Measurements from ENCODE around the gene CD28.
"Not testable (repeated sequence)": the region's sequence is repeated elsewhere in the genome, so short reads cannot be mapped to it uniquely, and the experiment has no call there.

The CD28 gene

DNA sequence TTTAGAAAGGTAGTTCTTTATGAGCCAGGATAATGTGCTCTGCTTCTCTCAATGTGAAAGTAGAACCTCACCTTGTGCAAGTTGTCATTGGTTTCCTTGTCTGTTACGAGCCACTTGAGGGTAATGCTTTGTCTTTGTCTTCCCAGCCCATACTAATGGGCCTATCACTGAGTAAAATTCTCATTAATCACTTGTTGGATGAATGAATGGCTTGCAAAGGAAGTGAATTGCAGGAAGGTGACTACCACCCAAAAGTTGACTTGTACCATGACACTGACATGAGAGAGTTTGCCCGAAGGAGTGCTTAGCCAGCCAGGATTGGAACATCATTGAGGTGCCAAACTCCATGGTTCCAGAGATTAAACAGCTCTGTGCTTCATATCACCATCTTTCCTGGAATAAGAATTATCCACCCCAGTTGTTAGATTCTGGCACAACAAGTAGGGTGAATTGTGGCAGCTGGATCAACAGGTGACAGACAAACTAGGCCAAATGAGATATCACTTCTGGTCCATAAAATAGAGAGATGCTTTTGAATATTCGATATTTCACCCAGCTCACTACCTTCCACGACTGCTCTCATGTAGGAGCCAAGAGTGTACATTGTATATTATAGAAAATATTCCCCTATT is 20.5 kb upstream of the CD28 start:
- in situ Hi-C loops (cut with HindIII; ENCODE audit: low sequenced_read_pairs): no loop called here

DNA sequence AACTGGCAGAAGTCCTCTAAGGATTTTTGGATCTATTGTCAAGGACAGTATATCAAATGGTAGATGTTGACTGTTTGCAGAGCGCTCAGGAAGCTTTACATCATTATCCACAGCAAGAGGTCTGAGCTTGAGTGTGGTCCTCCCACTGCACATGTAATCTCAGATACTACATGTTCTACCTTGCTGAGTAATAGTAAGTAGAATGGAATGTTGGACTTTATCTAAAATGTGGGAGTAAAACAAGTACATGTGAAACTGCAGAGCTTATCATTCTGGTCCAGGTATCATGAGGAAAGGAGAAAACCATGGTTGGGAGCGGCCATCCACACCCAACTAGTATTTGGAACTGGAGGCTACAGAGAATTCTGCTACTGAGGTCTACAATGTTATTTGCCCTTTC is 19.3 kb upstream of the CD28 start:
- in situ Hi-C loops (cut with HindIII; ENCODE audit: low sequenced_read_pairs): no loop called here

DNA sequence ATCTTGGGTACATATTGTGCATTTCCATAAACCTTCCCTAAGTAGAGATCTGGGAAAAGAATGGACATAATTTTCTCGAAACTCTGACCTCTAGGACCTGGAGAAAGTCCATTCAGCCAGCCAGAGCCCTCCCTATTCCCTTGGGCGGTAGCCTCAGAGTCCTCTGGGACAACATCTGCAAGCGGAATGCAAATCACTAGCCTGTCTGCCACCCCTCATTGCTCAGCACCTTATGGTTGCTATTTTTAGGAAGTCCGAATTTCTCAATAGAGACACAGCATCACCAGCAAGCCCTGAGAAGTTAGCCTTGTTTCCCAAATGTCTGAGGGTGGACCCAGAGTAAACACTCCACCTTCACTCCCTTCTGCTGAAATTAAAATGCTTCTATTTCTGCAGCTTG is 17.6 kb upstream of the CD28 start:
- in situ Hi-C loops (cut with HindIII; ENCODE audit: low sequenced_read_pairs): no loop called here

DNA sequence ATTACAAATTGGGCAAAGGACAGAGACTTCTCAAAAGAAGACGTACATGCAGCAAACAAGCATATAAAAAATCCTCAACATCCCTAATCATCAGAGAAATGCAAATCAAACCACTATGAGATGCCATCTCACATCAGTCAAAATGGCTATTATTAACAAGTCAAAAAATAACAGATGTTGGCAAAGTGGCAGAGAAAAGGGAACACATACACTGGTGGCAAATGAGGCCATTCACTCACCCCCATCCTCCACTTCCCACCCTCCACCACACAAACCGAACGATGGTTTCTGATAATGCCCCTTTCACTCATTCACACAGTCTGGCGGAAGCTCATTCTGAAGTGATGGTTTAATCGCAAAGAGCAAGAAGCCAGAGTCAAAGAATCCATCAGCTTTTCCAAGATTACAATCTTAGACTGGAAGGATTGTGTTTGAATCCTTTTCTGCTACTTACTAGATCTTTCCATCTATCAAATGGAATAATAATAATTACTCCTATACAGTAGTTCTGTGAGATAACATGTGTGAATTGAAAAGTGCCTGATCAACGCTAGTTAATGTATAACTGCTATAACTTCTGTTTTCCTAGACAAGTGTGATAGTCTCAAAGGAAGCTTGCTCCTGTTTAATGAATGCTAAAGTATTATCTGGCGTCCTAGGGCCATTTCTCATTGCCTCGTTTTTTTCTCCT is 16.9 kb upstream of the CD28 start:
- in situ Hi-C loops (cut with HindIII; ENCODE audit: low sequenced_read_pairs): no loop called here

DNA sequence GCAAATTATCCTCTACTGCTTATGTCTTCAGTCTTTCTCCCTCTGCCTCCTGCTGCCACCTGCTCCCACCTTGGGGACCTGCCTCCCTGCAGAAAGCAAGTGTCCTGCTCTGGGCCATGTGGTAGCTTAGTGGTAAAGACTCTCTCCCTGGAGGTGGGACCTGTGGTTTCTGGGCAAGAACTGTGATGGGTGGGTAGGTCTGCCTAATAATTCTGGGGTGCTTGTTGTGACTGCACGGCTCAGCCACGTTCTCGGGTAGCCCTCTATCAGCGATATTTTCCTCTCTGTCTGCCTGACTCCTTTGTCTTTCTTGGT is 16.4 kb upstream of the CD28 start:
- in situ Hi-C loops (cut with HindIII; ENCODE audit: low sequenced_read_pairs): no loop called here

DNA sequence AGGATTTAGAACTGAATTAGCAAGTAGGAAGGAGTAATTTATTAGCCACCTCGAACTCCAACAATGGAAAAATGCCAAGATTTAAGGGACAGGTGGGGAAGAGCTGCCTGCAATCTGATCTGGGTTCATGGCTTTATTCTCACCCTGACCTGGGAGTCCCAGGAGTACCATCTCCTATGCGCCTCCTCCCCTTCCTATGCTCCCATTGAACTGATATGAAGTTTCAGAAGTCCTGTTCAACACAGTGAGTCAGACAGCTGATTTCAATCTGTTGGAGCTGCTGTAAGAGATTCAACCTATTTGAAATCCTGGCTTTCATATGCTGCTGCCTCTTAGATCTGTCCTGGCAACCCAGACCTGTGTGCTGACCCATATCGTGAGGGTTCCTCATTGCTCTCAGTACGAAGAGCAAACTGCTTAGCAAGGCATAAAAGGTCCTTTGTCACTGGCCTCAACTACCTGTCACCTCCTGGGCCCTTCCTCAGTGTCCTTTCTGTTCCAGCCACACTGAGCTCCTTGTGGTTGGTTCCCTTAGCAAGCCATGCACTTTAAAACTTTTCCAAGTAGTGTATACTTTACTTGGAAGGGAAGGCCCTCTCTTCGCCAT is 15.9 kb upstream of the CD28 start:
- in situ Hi-C loops (cut with HindIII; ENCODE audit: low sequenced_read_pairs): no loop called here

DNA sequence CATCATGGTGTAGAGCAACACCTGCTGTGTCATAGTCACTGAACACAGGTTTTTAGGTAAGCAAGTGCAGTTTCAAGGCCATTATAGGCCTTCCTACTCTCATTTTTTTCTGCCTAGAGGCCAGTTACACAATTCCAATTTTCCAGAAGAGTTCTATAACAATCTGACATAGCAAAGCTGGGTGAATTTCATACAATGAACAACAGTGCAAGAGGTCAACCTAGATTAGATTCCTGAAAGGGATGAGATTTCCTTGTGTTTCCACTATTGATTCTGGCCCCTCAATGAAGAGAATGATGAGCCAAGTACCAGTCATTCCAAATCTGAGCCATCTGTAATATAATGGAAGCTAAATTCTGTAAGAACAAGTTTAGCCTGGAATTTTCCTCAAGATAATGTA is 15.3 kb upstream of the CD28 start:
- in situ Hi-C loops (cut with HindIII; ENCODE audit: low sequenced_read_pairs): no loop called here

DNA sequence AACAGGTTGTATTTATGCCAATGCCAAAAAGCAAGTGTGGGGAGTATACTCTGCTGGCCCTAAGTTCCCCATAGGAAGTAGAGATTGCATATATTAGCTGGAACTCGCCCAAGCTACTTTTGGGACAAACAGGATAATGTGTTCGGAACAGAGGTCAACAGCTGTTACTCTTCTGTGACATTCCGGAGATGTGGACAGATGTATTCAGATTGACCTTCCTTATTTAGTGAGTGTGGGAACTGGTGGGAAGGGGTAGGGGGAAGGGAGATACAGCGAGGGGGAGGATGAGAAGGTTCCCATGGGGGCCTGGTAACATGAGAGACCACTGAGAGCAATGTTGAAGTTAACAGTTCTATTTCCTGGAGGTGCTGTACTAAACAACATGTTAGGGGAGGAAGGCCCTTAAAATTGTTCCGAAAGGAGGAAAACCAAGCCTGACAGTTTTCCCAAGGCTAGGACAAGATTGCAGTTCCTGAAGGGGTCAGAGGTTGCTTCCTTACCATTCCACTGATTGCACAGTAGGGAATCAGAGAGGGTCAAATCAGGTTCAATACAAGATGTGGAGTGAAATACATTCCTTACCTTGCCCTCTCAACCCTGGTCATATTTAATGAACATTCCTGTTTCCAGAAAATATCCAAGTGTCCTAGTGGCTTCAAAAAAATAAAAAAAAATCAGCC is 14.3 kb upstream of the CD28 start:
- in situ Hi-C loops (cut with HindIII; ENCODE audit: low sequenced_read_pairs): no loop called here

DNA sequence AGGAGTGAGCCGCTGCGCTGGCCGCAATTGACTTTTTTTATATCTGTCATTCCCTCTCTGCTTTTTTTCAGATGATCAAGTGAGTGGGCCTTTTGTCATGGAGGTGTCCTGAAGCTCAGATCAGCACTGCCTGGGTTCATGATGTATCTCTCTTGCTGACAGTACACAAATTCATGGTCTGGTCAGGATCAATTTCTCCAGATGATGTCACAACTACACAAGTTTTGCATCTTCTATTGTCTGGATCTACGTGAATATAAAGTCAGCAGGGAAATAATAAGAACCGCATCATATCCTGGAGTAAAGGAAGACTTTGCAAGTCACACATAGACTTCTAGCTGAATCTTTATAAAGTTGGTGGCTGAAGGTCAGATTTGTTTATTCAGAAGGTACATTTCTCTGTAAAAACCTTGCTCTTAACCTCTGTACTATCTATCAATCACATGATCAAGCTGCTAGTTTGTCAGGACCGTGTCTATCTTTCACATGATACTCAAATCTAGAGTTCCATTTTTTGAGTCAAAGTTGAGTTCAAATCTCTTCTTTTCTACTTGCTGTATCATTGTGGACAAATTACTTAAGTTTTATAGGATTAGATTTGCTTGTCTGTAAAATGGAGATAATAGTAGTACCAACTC is 13.1 kb upstream of the CD28 start:
- in situ Hi-C loops (cut with HindIII; ENCODE audit: low sequenced_read_pairs): no loop called here

DNA sequence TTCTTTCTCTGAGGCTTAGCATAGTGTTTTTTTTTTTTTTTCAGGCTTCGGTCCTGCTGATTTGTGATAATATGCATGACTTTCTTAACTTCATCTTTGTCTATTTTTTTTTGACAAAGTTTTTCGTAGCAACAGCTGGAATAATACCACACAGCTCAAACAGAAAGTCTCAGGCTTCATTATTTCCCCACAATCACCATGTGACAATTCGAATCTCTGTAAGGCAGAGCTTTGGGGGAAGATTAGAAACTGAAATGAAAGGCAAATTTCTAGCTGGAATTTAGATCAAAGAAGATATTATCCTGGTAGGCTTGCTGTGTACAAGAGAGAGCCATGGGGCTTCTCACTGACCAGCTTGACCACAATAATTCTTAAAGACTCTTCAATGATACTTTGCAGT is 12.2 kb upstream of the CD28 start:
- in situ Hi-C loops (cut with HindIII; ENCODE audit: low sequenced_read_pairs): no loop called here

DNA sequence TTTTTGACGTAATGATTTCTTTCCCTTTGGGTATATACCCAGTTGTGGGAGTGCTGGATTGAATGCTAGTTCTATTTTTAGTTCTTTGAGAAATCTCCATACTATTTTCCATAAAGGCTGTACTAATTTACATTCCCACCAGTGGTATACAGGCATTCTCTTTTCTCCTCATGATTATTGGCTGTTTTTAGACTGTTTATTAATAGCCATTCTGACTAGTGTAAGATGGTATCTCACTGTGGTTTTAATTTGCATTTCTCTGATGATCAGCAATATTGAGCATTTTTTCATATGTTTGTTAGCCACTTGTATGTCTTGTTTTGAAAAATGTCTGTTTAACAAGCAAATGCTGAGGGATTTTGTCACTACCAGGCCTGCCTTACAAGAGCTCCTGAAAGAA is 9.2 kb upstream of the CD28 start:
- in situ Hi-C loops (cut with HindIII; ENCODE audit: low sequenced_read_pairs): no loop called here

DNA sequence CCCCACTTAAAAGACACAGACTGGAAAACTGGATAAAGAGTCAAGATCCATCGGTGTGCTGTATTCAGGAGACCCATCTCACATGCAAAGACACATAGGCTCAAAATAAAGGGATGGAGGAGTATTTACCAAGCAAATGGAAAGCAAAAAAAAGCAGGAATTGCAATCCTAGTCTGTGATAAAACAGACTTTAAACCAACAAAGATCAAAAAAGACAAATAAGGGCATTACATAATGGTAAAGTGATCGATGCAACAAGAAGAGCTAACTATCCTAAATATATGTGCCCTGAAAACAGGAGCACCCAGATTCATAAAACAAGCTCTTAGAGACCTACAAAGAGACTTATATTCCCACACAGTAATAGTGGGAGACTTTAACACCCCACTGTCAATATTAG is 8.7 kb upstream of the CD28 start:
- in situ Hi-C loops (cut with HindIII; ENCODE audit: low sequenced_read_pairs): not testable (repeated sequence)

DNA sequence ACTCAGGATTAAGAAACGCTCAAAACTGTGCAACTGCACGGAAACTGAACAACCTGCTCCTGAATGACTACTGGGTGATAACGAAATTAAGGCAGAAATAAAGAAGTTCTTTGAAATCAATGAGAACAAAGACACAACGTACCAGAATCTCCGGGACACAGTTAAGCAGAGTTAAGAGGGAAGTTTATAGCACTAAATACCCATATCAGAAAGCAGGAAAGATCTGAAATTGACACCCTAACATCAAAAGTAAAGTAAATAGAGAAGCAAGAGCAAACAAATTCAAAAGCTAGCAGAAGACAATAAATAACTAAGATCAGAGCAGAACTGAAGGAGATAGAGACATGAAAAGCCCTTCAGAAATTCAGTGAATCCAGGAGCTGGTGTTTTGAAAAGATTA is 8.0 kb upstream of the CD28 start:
- in situ Hi-C loops (cut with HindIII; ENCODE audit: low sequenced_read_pairs): not testable (repeated sequence)

DNA sequence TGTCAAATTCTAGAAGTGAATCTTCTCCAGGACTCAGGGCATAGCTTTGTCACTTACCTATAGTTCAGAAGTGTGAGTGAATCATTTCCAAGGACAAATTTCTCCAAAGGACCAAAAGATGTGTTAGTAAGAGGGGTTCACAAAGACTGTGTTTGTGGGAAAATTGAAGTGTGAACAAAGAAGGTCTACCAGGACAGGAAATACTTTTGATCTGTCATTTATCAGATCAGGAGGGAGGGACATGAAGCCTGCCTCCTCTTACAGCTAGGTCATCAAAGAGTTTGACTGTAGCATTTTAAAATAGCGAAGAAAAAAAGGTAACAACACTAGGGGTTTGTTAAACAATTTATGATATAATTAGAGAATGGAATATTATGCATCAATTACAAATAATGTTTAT is 2.0 kb upstream of the CD28 start:
- in situ Hi-C loops (cut with HindIII; ENCODE audit: low sequenced_read_pairs): no loop called here

DNA sequence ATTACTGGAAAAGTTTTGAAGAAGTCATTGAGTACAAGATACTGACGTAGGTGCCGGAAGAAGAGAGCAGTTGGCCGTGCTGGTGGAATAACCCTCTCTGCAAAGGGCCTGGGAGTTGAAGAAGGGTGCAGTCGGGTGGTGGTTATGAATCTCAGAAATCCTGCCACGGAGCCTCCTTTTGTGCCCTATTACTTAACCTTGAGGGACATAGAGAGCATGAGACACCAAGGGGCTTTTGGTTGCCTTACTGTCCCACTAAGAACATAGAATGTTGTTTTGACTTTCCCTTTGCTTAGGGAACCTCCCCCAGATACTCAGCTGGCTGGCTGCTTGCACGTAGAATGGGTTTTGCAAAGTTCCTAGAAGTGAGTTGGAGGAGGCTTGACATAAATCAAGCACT is 1.3 kb upstream of the CD28 start:
- in situ Hi-C loops (cut with HindIII; ENCODE audit: low sequenced_read_pairs): no loop called here

DNA sequence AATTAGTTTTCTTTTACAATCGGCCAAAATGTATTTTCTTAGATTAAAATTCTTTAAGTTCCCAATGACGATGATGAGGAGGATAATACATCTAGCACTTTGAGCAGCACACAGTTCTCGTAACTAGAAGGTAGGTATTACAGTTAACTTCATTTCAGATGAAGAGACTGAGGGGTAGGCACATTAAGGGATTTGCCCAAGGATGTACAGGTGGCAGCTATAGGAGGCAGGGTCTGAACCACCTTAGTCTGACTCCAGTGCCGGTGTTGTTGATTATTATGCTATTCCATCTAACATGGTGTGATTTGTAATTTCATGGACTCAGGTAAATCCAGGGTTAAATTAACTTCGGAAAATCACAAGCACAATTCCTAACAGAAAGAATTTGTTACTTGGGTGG is 1.1 kb downstream of the CD28 start:
- in situ Hi-C loops (cut with HindIII; ENCODE audit: low sequenced_read_pairs): no loop called here

DNA sequence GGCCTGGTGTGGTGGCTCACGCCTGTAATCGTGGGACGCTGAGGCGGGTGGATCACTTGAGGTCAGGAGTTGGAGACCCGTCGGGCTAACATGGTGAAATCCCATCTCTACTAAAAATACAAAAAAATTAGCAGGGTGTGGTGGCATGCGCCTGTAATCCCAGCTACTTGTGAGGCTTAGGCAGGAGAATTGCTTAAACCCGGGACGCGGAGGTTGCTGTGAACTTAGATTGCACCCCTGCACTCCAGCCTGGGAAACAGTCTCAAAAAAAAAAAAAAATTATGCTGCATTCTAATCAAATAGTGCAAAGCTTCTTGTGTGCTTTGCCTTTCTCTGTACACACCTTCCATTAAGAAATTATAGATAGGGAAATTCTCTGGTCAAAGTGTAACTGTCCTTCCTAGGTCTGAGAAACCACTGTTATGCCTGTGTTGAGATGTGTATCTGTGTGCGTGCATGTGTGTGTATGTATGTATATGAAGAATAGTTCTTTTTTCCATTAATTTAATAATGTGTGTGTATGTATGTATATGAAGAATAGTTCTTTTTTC is 2.5 kb downstream of the CD28 start:
- in situ Hi-C loops (cut with HindIII; ENCODE audit: low sequenced_read_pairs): no loop called here

DNA sequence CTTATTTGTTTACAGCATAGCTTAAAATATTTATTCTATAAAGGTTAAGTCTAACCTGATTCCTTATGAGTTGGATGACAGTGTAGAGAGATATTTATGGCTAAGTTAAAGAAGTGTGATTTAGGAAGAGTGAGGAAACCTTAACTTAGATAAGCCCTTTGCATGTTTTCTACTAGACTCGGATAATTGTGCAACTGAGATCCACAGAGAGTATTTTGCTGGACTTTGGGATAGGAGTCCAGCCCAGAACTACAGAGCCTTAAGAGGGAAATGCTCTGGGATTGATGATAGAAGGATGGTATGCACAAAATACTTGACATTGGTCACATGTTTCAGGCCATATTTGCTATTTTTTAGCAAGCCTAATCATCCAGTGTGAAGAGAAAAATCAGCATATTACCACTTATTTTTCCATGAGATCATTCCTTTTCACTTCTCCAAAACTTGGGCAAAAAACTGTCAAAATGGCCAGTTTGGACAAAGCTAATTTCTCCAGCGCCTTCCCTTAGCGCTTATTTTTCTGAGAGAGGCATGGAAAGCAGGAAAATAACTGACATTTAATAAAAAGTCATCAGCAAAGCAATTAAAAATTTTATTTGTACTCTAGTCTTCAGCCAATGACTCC is 3.1 kb downstream of the CD28 start:
- in situ Hi-C loops (cut with HindIII; ENCODE audit: low sequenced_read_pairs): no loop called here

DNA sequence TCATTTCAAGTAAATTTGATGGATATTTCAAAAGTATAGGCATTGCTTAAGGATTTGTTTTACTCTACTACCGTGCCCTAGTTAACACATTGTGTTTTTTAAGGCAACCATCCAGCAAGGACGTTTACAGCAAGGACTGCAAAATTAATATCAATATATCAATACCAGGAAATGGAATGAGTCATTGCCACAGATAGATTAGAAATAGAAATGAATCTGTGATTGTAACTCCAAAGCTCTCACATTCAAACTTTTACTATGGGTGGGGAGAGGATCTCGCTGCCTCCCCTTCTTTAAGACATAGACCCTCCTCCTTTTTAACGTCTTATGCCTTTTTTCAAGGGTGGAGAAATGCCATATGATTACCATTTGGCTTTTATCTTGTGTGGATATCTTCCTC is 3.8 kb downstream of the CD28 start:
- in situ Hi-C loops (cut with HindIII; ENCODE audit: low sequenced_read_pairs): no loop called here

DNA sequence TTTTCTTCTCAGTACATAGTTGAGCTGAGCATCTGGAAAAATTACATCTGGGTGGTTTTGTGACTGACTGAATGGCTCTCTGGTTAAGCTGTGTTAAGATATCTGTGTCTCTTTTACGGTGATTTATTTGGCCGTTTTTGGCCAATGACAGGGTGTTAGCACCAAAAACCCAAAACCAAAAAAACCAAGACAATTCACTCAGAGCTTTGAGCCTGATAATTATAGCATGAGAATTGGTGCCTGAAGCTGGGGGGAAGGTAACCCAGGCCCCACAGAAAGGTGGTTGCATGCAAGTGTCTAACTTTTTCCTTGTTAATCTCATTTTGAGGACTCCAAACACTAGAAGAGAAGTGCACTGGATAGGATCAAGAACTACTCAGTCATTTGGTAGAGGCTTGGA is 4.5 kb downstream of the CD28 start:
- in situ Hi-C loops (cut with HindIII; ENCODE audit: low sequenced_read_pairs): no loop called here

DNA sequence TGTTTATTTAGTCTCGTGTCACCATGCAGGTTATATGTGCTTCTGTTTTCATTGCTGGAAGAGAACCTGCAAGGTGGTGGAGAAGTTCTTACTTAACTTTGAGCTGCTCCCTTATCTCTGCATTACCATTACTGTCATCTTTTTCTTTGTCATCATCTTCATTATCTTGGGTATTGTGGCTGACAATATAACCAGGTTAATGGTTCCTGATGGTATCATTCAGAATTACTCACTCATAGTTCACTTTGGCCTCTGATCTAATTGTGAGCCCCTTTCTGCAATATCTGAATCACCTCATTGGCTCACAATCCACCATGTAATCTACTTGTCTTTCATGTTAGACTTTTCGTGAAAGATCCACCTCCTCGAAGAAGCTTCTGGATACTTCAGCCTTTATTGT is 5.0 kb downstream of the CD28 start:
- in situ Hi-C loops (cut with HindIII; ENCODE audit: low sequenced_read_pairs): no loop called here

Data from endothelial cell of hepatic sinusoid (primary cell).